ENCODE measurements around the gene KCNQ5.

GRCh38 chr6:73242001-73242400 lies 620.1 kb downstream of the KCNQ5 start:
- no peak for TF ChIP-seq CTCF (IDR thresholded peaks at IDR 0.05; ENCODE audit: low read depth, low read length, poor library complexity, severe bottlenecking)
- no peak for TF ChIP-seq EZH2phosphoT487 (IDR thresholded peaks at IDR 0.05; ENCODE audit: borderline replicate concordance, low read length)

Measured in DOHH2 (cell line).